Esophagus (tissue), 2 donors: Measurements from ENCODE around the gene PSMD11. TPM values are rescaled to one million over a fixed set of nuclear protein-coding genes. Genes with fewer than 3 reads are reported as not detected.
A peak's percentile ranks its signal among the peaks of the same experiment; 100 is the strongest.

Experiments
- H3K27ac ChIP-seq, 2 donors: one replicate each; pipeline ENCODE4 v1.5.1; 2013; ENCODE audit warnings: low read depth in 2 of 2, mild to moderate bottlenecking in 2 of 2, inconsistent platforms in 1 of 2, low read length in 1 of 2, moderate library complexity in 1 of 2
- H3K27me3 ChIP-seq, 2 donors: one replicate each; pipeline ENCODE4 v1.6.1; 2013; ENCODE audit warnings: low read length in 2 of 2, control low read depth in 1 of 2, mild to moderate bottlenecking in 1 of 2; ENCODE audit not compliant: insufficient read depth in 2 of 2, control insufficient read depth in 1 of 2
- H3K36me3 ChIP-seq, 2 donors: one replicate each; pipeline ENCODE4 v1.6.1; 2013; ENCODE audit warnings: low read length in 1 of 2; ENCODE audit not compliant: control insufficient read depth in 2 of 2, insufficient read depth in 2 of 2
- H3K4me1 ChIP-seq, 2 donors: one replicate each; pipeline ENCODE4 v1.6.1; 2013; ENCODE audit warnings: low read length in 1 of 2; ENCODE audit not compliant: control insufficient read depth in 2 of 2, insufficient read depth in 2 of 2
- H3K4me3 ChIP-seq, 2 donors: one replicate each; pipeline ENCODE4 v1.5.1; 2013; ENCODE audit warnings: low read length in 2 of 2, mild to moderate bottlenecking in 2 of 2, low read depth in 1 of 2, moderate library complexity in 1 of 2
- H3K9me3 ChIP-seq, 2 donors: one replicate each; pipeline ENCODE4 v1.6.1; 2013; ENCODE audit warnings: mild to moderate bottlenecking in 2 of 2, low read depth in 1 of 2, low read length in 1 of 2, moderate library complexity in 1 of 2; ENCODE audit not compliant: control insufficient read depth in 2 of 2, insufficient read depth in 1 of 2
- WGBS, 2 donors: extraction: QIAGEN DNeasy Blood & Tissue Kit; methylation state at CpG; one replicate each; pipeline ENCODE4 v1.1.7; 2013; 5-methylcytosine and 5-hydroxymethylcytosine counted together
- polyA plus RNA-seq, 2 donors: library from polyadenylated mRNA; stranded (reverse); fragments of 200-250 nt; gene quantifications; one replicate each; pipeline ENCODE4 v1.2.3, GENCODE V29; 2013
- donor health status: healthy with polysubstance abuse.
- donor health status: Bipolar disorder and iron deficiency.

PSMD11 gene
- polyA plus RNA-seq, 2 donors = 45.8 to 55.0 TPM

- H3K27me3 ChIP-seq = no peaks in the 10 kb centered on the region
- no peak overlapping the region for H3K4me3 ChIP-seq
- no peaks in the 10 kb centered on the region for H3K4me1 ChIP-seq
- H3K9me3 ChIP-seq = no peaks in the 10 kb centered on the region
- WGBS, 2 donors = 66 to 68% methylated on average over 5 of the region's 5 CpGs
- H3K36me3 ChIP-seq = peaks cover 15 to 37% of the 10 kb centered on the region in 2 donors
- H3K27ac ChIP-seq = no peak overlapping the region
These were observed 34.8 kb downstream of the PSMD11 start for GRCh38 chr17:32479074-32479617.

- Histone ChIP-seq H3K9me3 (no peaks in the 10 kb centered on the region), H3K27ac (no peak overlapping the region), H3K4me1 (peaks cover 0 to 3% of the 10 kb centered on the region in 2 donors), H3K27me3 (no peaks in the 10 kb centered on the region), H3K4me3 (no peak overlapping the region), H3K36me3 (peaks cover 15 to 30% of the 10 kb centered on the region in 2 donors)
- 85 to 88% methylated on average over 8 of the region's 8 CpGs for WGBS, 2 donors
These were observed 36.9 kb downstream of the PSMD11 start for GRCh38 chr17:32481193-32481592.

- Histone ChIP-seq H3K4me1 (peaks cover 0 to 5% of the 10 kb centered on the region in 2 donors), H3K36me3 (peaks cover 15 to 22% of the 10 kb centered on the region in 2 donors), H3K9me3 (no peaks in the 10 kb centered on the region), H3K27me3 (no peaks in the 10 kb centered on the region), H3K4me3 (no peak overlapping the region), H3K27ac (peak overlapping the region in 1 of 2 donors; percentile 54)
- 59 to 65% methylated on average over 11 of the region's 11 CpGs for WGBS, 2 donors
These were observed 38.4 kb downstream of the PSMD11 start for GRCh38 chr17:32482568-32483320.

- H3K27me3 ChIP-seq = no peaks in the 10 kb centered on the region
These were observed 39.2 kb downstream of the PSMD11 start for GRCh38 chr17:32483451-32484019.

GRCh38 chr17:32484041-32484461 is 39.7 kb downstream of the PSMD11 start:
- H3K27me3 ChIP-seq = no peaks in the 10 kb centered on the region
- no peak overlapping the region for H3K4me3 ChIP-seq
- WGBS, 2 donors = 71 to 81% methylated on average over 4 of the region's 4 CpGs
- H3K9me3 ChIP-seq = no peaks in the 10 kb centered on the region
- peaks cover 13 to 22% of the 10 kb centered on the region in 2 donors for H3K36me3 ChIP-seq
- peaks cover 3 to 12% of the 10 kb centered on the region in 2 donors for H3K4me1 ChIP-seq
- peak overlapping the region in 1 of 2 donors; percentile 72 for H3K27ac ChIP-seq

More at GRCh38 chr17:32483451-32484019, 39.2 kb downstream of the PSMD11 start:
- Histone ChIP-seq H3K4me1 (peaks cover 3 to 10% of the 10 kb centered on the region in 2 donors), H3K9me3 (no peaks in the 10 kb centered on the region), H3K27ac (peak overlapping the region; percentile 23 to 72), H3K4me3 (no peak overlapping the region), H3K36me3 (peaks cover 15 to 23% of the 10 kb centered on the region in 2 donors)
- 11 to 14% methylated on average over 7 of the region's 7 CpGs for WGBS, 2 donors

- Histone ChIP-seq H3K36me3 (peaks cover 8 to 20% of the 10 kb centered on the region in 2 donors), H3K27ac (no peak overlapping the region), H3K4me1 (peaks cover 3 to 15% of the 10 kb centered on the region in 2 donors), H3K4me3 (no peak overlapping the region), H3K9me3 (no peaks in the 10 kb centered on the region), H3K27me3 (no peaks in the 10 kb centered on the region)
- 74 to 77% methylated on average over 11 of the region's 11 CpGs for WGBS, 2 donors
These were observed 40.3 kb downstream of the PSMD11 start for GRCh38 chr17:32484628-32485027.

GRCh38 chr17:32485261-32486110 is 41.2 kb downstream of the PSMD11 start:
- 68 to 76% methylated on average over 12 of the region's 12 CpGs for WGBS, 2 donors
- Histone ChIP-seq H3K36me3 (peaks cover 4 to 15% of the 10 kb centered on the region in 2 donors), H3K4me3 (no peak overlapping the region), H3K27me3 (no peaks in the 10 kb centered on the region), H3K4me1 (peaks cover 3 to 19% of the 10 kb centered on the region in 2 donors), H3K9me3 (no peaks in the 10 kb centered on the region), H3K27ac (peak overlapping the region; percentile 79 to 90)

GRCh38 chr17:32486111-32486700 is 41.9 kb downstream of the PSMD11 start:
- Histone ChIP-seq H3K36me3 (peaks cover under 1 to 13% of the 10 kb centered on the region in 2 donors), H3K4me1 (peaks cover 3 to 19% of the 10 kb centered on the region in 2 donors), H3K9me3 (no peaks in the 10 kb centered on the region), H3K27me3 (no peaks in the 10 kb centered on the region), H3K4me3 (peak overlapping the region; percentile 71 to 89), H3K27ac (peak overlapping the region; percentile 79 to 93)
- 9 to 10% methylated on average over 50 to 72 of the region's 72 CpGs for WGBS, 2 donors
